ENCODE data around the gene RIN3. TPM values are rescaled to one million over a fixed set of nuclear protein-coding genes. Genes with fewer than 3 reads are reported as not detected.

RIN3 gene
- total RNA-seq, 1 experiment from 2014 or later, result 1.5 TPM

DNA sequence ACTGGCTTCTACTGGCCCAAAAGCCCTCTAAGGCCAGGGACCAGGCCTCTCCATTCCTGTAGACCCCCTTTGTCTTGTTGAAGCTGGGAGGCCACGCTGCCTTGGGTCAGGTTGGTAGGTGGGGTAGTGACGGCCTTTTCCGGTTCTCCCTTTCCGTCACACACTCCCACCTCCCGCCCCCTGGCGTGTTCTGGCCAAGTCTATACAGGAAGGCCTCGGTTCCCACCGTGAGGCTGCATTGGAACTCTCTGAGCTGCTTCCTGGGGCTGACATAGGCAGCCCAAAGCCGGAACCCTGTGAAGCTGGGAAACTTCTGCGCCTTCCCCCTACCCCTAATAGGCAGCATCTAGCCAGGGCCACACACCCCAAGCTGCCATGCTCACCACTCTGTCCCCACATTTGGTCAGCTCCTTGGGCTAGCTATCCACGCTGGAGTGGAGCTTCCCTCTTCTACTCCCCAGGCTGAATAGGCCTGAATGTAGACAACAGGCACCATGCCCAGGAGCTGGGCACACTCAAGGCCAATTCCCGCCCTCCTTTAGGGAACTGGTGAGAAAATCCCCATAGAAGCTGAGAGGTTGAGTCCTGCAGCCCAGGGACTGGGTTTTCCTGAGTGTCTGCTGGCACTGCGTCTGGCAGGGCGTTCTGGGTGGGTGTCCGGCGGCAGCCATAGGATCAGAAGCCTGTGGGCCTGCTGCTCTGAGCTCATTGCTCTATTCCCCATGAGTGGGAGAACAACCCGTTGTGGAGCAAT, 35.7 kb downstream of the RIN3 start:
- H3K27ac Mint-ChIP-seq, result no peak overlapping the region

More for the DNA sequence above, 35.7 kb downstream of the RIN3 start:
- Histone ChIP-seq H3K4me1 (ENCODE audit: insufficient read depth, low read length) (no peaks in the 10 kb centered on the region), H2BK12ac (ENCODE audit: insufficient read length, low read depth, low read length) (no peak overlapping the region), H3K27me3 (ENCODE audit: insufficient read depth, low read length) (no peaks in the 10 kb centered on the region), H2BK20ac (ENCODE audit: low read depth, low read length, poor library complexity, severe bottlenecking) (no peak overlapping the region), H2AK5ac (ENCODE audit: insufficient read length, low read length) (no peak overlapping the region), H3K23me2 (ENCODE audit: insufficient read length, low read depth, low read length, poor library complexity, severe bottlenecking) (no peaks in the 10 kb centered on the region), H3K18ac (ENCODE audit: insufficient read length, low read depth, low read length) (no peak overlapping the region), H3K4ac (ENCODE audit: low read depth, low read length) (no peak overlapping the region), H3K9me3 (ENCODE audit: control insufficient read depth, low read depth, low read length) (no peaks in the 10 kb centered on the region), H3K27ac (ENCODE audit: insufficient read length, low read depth, low read length) (no peak overlapping the region), H4K8ac (replicated peaks; ENCODE audit: insufficient read length, low read depth, low read length) (no peak overlapping the region), H3K14ac (ENCODE audit: insufficient read depth, low read length) (no peak overlapping the region; the same call in 1 of the 2 replicates), H4K91ac (ENCODE audit: insufficient read length, low read depth, low read length) (no peak overlapping the region), H3T11ph (ENCODE audit: low read length) (no peak overlapping the region), H3K9ac (ENCODE audit: extremely low read depth, insufficient read length, low read length) (no peak overlapping the region), H2BK15ac (ENCODE audit: low read depth, low read length) (no peak overlapping the region), H4K5ac (ENCODE audit: insufficient read length, low read depth, low read length) (no peak overlapping the region), H3K4me2 (ENCODE audit: insufficient read depth, insufficient read length, low read length) (no peak overlapping the region), H3K56ac (ENCODE audit: insufficient read length, low read depth, low read length) (no peak overlapping the region), H2BK5ac (ENCODE audit: insufficient read length, low read length) (no peak overlapping the region), H2AFZ (ENCODE audit: low read length) (no peak overlapping the region), H4K20me1 (ENCODE audit: control insufficient read depth, insufficient read depth, insufficient read length) (no peaks in the 10 kb centered on the region), H2BK120ac (ENCODE audit: low read depth, low read length, poor library complexity, severe bottlenecking) (no peak overlapping the region), H3K79me1 (ENCODE audit: insufficient read depth, low read depth, low read length, poor library complexity, severe bottlenecking) (no peaks in the 10 kb centered on the region), H3K23ac (ENCODE audit: insufficient read length, low read depth, low read length) (no peak overlapping the region), H3K79me2 (ENCODE audit: insufficient read depth, low read length) (no peaks in the 10 kb centered on the region)
- no peaks in the 10 kb centered on the region for H3K9me3 Mint-ChIP-seq
- peaks cover 3% of the 10 kb centered on the region; the same call in 1 of the 2 replicates for H3K27me3 Mint-ChIP-seq (ENCODE audit: low read depth)
- TF ChIP-seq, protein P1, sequence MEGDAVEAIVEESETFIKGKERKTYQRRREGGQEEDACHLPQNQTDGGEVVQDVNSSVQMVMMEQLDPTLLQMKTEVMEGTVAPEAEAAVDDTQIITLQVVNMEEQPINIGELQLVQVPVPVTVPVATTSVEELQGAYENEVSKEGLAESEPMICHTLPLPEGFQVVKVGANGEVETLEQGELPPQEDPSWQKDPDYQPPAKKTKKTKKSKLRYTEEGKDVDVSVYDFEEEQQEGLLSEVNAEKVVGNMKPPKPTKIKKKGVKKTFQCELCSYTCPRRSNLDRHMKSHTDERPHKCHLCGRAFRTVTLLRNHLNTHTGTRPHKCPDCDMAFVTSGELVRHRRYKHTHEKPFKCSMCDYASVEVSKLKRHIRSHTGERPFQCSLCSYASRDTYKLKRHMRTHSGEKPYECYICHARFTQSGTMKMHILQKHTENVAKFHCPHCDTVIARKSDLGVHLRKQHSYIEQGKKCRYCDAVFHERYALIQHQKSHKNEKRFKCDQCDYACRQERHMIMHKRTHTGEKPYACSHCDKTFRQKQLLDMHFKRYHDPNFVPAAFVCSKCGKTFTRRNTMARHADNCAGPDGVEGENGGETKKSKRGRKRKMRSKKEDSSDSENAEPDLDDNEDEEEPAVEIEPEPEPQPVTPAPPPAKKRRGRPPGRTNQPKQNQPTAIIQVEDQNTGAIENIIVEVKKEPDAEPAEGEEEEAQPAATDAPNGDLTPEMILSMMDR (conservative IDR thresholded peaks at IDR 0.05), result no peak
- no peaks in the 10 kb centered on the region for H3K36me3 Mint-ChIP-seq (ENCODE audit: insufficient read depth in 1 of 3, low read depth in 3 of 3)
- H3K4me3 Mint-ChIP-seq, result no peak overlapping the region
- DNase-seq, result no peak
- no CpG with 5 or more reads among the region's 17 CpGs for whole genome bisulfite sequencing (ENCODE audit: extremely low coverage, insufficient read length, low lambda C conversion rate)
- H3K4me1 Mint-ChIP-seq, result peaks cover 5 to 6% of the 10 kb centered on the region in 2 experiments; a peak in 2 of 4 replicates
